Prostate gland (tissue), 2 donors: ENCODE results near the gene ATP5F1D. TPM values are rescaled to one million over a fixed set of nuclear protein-coding genes. Genes with fewer than 3 reads are reported as not detected.
A peak's percentile ranks its signal among the peaks of the same experiment; 100 is the strongest.
"Not testable (repeated sequence)": the region's sequence is repeated elsewhere in the genome, so short reads cannot be mapped to it uniquely, and the experiment has no call there.

Source experiments
- DNase-seq: peaks from one replicate; pipeline ENCODE4 v3.0.0-alpha.2; 2019; ENCODE audit warnings: low spot score
- H3K27ac ChIP-seq, 2 donors: fragments of 200-600 bp; sonication (generic); 2 replicates each; pipeline ENCODE4 v1.5.1; 2017 to 2019
- H3K27me3 ChIP-seq: fragments of 200-600 bp; sonication (generic); replicated peaks from 2 replicates; pipeline ENCODE4 v1.5.1; 2019; ENCODE audit not compliant: insufficient read depth
- H3K36me3 ChIP-seq, 2 donors: fragments of 200-600 bp; sonication (generic); 1 replicate in 1 of 2; 2 replicates in 1 of 2; pipeline versions ENCODE4 v1.5.1 to v1.8.1; 2017 to 2019
- H3K4me1 ChIP-seq: fragments of 200-600 bp; sonication (generic); replicated peaks from 2 replicates; pipeline ENCODE4 v1.5.1; 2019
- H3K4me3 ChIP-seq, 2 donors: fragments of 200-600 bp; sonication (generic); 2 replicates each; pipeline ENCODE4 v1.5.1; 2017 to 2019
- H3K9me3 ChIP-seq: fragments of 200-600 bp; sonication (generic); 2 replicates; pipeline ENCODE4 v1.5.1; 2017
- POLR2A ChIP-seq: fragments of 450-650 bp; IDR thresholded peaks from one replicate; pipeline ENCODE4 v1.6.1; 2016; ENCODE audit warnings: antibody characterized with exemption, mild to moderate bottlenecking
- POLR2AphosphoS5 ChIP-seq: sonication (generic); formaldehyde crosslinking; IDR thresholded peaks from one replicate; pipeline ENCODE4 v1.6.1; 2017; ENCODE audit warnings: antibody characterized with exemption
- WGBS: methylation state at CpG from one replicate; pipeline ENCODE4 v1.1.5; 2018; 5-methylcytosine and 5-hydroxymethylcytosine counted together
- intact Hi-C: fragments of 100-400 bp; cut with DNase I; formaldehyde crosslinking; loops from one replicate; pipeline ENCODE4 v1.14.2; 2022
- total RNA-seq, 2 donors: library from RNA; depleted of rRNA; stranded (reverse); fragments of >200 nt; gene quantifications; one replicate each; pipeline ENCODE4 v1.1.0, GENCODE V29; 2016
- TF ChIP-seq, protein P1 (sequence below), 4 experiments: fragments of 200-600 bp in 2 of 4; fragments of 450-650 bp in 2 of 4; sonication (generic) in 2 of 4; IDR thresholded peaks; 1 replicate in 3 of 4; 2 replicates in 1 of 4; pipeline ENCODE4 v1.5.1; 2016 to 2019; ENCODE audit warnings: antibody characterized with exemption in 4 of 4, mild to moderate bottlenecking in 2 of 4, moderate library complexity in 2 of 4

Gene ATP5F1D
- 100 to 1,000 TPM; 109 to 151 TPM for total RNA-seq

DNA sequence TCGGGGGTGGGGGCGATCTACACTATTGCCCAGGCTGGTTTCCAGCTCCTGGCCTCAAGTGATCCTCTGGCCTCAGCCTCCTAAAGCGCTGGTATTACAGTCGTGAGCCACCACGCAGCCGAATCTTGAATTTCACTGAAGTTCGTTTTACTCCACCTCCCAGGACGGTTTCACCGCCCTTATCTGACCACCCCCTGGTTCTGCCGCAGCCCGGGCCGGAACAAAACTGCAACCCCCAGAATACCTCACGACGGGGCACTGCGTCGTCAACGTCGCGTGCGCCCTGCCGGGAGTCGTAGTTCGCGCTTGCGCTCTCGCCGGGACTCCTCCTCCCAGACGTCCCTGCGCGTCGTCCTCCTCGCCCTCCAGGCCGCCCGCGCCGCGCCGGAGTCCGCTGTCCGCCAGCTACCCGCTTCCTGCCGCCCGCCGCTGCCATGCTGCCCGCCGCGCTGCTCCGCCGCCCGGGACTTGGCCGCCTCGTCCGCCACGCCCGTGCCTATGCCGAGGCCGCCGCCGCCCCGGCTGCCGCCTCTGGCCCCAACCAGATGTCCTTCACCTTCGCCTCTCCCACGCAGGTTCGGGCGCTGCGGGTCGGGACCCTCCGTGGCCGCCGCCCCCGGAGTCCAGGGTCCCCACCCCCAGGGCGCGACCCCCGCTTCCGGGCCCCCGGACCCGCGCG is at the start of gene ATP5F1D:
TSS of gene ATP5F1D (plus strand) at position 335 of the 679 bp plus-strand sequence. CDS start at position 435, 100 bp downstream.
- no peaks in the 10 kb centered on the region for H3K36me3 ChIP-seq
- H3K9me3 ChIP-seq: no peaks in the 10 kb centered on the region
- H3K4me1 ChIP-seq: peaks cover 42% of the 10 kb centered on the region
- H3K4me3 ChIP-seq: peak within 1 kb of the TSS; percentile 83 to 92
- WGBS: 1% methylated on average over 69 of the region's 79 CpGs
- H3K27ac ChIP-seq: peak within 1 kb of the TSS; percentile 89 to 90
- intact Hi-C loops: loop anchor here (10.0 kb wide), 1 partner anchor 207 kb away; no protein-coding TSS in a partner anchor
- no peaks in the 10 kb centered on the region for H3K27me3 ChIP-seq
- TF ChIP-seq POLR2AphosphoS5 (peak; percentile 96), POLR2A (peak; percentile 77)
- TF ChIP-seq, protein P1, sequence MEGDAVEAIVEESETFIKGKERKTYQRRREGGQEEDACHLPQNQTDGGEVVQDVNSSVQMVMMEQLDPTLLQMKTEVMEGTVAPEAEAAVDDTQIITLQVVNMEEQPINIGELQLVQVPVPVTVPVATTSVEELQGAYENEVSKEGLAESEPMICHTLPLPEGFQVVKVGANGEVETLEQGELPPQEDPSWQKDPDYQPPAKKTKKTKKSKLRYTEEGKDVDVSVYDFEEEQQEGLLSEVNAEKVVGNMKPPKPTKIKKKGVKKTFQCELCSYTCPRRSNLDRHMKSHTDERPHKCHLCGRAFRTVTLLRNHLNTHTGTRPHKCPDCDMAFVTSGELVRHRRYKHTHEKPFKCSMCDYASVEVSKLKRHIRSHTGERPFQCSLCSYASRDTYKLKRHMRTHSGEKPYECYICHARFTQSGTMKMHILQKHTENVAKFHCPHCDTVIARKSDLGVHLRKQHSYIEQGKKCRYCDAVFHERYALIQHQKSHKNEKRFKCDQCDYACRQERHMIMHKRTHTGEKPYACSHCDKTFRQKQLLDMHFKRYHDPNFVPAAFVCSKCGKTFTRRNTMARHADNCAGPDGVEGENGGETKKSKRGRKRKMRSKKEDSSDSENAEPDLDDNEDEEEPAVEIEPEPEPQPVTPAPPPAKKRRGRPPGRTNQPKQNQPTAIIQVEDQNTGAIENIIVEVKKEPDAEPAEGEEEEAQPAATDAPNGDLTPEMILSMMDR (IDR thresholded peaks at IDR 0.05): peak in 2 of 4 experiments; percentile 35 to 37
- DNase-seq: peak; percentile 92

DNA sequence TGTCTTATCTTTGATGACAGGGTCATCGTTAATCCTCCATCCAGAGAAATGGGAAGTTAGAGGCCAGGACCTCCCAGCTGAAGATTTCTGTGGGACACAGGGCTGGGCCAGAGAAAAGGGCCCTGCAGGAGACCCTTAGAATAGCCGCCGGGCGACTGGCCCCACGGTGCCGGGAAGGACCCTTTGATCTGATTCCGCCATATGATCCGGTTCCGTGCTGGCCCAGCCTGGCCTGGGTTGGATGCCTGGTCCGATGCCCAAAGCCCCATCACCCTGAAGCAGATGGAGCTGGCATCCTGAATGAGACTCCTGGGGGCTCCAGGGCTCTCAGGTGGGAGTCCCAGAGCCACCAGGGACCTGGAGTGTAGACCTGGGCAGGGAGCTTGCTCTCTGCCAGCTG is 42.0 kb upstream of the ATP5F1D start:
- H3K4me1 ChIP-seq: no peaks in the 10 kb centered on the region
- no peaks in the 10 kb centered on the region for H3K9me3 ChIP-seq
- intact Hi-C loops: no loop called here
- H3K27ac ChIP-seq: no peak overlapping the region
- TF ChIP-seq POLR2AphosphoS5 (no peak), POLR2A (no peak)
- TF ChIP-seq, protein P1 (IDR thresholded peaks at IDR 0.05): no peak
- H3K36me3 ChIP-seq: no peaks in the 10 kb centered on the region
- no peak overlapping the region for H3K4me3 ChIP-seq
- no peak for DNase-seq
- H3K27me3 ChIP-seq: no peaks in the 10 kb centered on the region
- WGBS: 91% methylated on average over 10 of the region's 10 CpGs

DNA sequence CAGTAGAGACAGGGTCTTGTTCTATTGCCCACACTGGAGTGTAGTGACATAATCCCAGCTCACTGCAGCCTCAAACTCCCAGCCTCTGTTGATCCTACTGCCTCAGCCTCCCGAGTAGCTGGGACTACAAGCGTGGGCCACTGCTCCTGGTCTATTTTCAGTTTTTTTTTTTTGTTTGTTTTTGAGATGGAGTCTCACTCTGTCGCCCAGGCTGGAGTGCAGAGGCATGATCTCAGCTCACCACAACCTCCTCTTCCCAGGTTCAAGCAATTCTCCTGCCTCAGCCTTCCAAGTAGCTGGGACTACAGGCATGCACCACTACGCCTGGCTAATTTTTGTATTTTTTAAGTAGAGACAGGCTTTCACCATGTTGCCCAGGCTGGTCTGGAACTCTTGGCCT is 40.9 kb upstream of the ATP5F1D start:
- H3K27ac ChIP-seq, H3K9me3 ChIP-seq, H3K36me3 ChIP-seq, H3K4me1 ChIP-seq, H3K4me3 ChIP-seq, DNase-seq, intact Hi-C loops, H3K27me3 ChIP-seq: not testable (repeated sequence)
- 88% methylated on average over 4 of the region's 4 CpGs for WGBS

DNA sequence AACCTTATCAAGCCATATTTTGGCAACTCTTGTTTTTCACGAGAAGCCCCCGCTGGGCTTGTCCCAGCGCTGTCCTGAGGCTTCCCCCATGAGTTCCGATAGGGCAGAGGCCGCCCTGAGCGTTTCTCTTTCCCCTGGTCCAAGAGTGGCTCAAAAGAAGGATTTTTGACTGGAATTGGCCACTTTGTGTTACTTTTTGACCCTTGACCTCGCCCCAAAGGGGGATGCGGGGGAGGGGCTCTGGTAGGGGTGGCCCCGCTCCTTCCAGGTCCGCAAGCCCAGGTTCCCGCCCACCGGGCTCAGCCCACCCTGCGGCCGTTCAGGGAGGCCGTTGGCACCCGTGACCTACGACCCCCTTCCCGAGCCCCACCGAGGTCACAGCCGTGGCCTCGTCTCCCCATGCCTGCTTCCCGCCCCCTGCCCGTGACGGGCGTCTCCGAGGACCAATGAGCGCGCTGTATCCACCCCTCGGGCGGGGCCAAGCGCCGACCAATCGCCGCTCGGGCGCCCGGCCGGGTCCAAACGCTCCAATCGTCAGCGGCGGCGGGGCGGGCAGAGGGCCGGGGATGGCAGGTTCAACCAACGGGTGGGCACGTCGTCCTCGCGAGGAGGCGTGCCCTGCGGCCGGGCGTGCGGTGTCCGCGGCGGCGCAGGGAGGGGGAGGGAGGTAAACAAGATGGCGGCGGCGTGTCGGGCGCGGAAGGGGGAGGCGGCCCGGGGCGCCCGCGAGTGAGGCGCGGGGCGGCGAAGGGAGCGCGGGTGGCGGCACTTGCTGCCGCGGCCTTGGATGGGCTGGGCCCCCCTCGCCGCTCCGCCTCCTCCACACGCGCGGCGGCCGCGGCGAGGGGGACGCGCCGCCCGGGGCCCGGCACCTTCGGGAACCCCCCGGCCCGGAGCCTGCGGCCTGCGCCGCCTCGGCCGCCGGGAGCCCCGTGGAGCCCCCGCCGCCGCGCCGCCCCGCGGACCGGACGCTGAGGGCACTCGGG is 36.1 kb upstream of the ATP5F1D start, which contains the start of gene STK11:
TSS of gene STK11 (plus strand) at position 665 of the 986 bp plus-strand sequence. CDS start 1,136 bp downstream, outside the sequence.
- intact Hi-C loops: no loop called here
- no peaks in the 10 kb centered on the region for H3K36me3 ChIP-seq
- peaks cover 10% of the 10 kb centered on the region for H3K4me1 ChIP-seq
- peak; percentile 98 for DNase-seq
- no peaks in the 10 kb centered on the region for H3K27me3 ChIP-seq
- H3K4me3 ChIP-seq: peak within 1 kb of the TSS; percentile 61 to 68
- H3K9me3 ChIP-seq: no peaks in the 10 kb centered on the region
- TF ChIP-seq POLR2A: peak; percentile 88
- peak; percentile 90 for TF ChIP-seq POLR2AphosphoS5
- TF ChIP-seq, protein P1 (IDR thresholded peaks at IDR 0.05): peak in 2 of 4 experiments; percentile 7 to 10
- 7% methylated on average over 64 of the region's 114 CpGs for WGBS
- peak within 1 kb of the TSS; percentile 71 to 79 for H3K27ac ChIP-seq

DNA sequence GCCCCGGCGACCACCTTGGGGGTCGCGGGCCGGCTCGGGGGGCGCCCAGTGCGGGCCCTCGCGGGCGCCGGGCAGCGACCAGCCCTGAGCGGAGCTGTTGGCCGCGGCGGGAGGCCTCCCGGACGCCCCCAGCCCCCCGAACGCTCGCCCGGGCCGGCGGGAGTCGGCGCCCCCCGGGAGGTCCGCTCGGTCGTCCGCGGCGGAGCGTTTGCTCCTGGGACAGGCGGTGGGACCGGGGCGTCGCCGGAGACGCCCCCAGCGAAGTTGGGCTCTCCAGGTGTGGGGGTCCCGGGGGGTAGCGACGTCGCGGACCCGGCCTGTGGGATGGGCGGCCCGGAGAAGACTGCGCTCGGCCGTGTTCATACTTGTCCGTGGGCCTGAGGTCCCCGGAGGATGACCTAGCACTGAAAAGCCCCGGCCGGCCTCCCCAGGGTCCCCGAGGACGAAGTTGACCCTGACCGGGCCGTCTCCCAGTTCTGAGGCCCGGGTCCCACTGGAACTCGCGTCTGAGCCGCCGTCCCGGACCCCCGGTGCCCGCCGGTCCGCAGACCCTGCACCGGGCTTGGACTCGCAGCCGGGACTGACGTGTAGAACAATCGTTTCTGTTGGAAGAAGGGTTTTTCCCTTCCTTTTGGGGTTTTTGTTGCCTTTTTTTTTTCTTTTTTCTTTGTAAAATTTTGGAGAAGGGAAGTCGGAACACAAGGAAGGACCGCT is 35.2 kb upstream of the ATP5F1D start:
- Histone ChIP-seq H3K4me1 (peaks cover 14% of the 10 kb centered on the region), H3K27me3 (no peaks in the 10 kb centered on the region), H3K36me3 (no peaks in the 10 kb centered on the region), H3K9me3 (no peaks in the 10 kb centered on the region), H3K4me3 (peak overlapping the region; percentile 61 to 68), H3K27ac (peak overlapping the region; percentile 68 to 79)
- intact Hi-C loops: no loop called here
- DNase-seq: no peak
- WGBS: 1% methylated on average over 40 of the region's 78 CpGs
- TF ChIP-seq POLR2AphosphoS5 (no peak), POLR2A (no peak)
- TF ChIP-seq, protein P1 (IDR thresholded peaks at IDR 0.05): no peak
